Skeletal muscle tissue (tissue), 4 donors: ENCODE results near the gene ERFL. TPM values are rescaled to one million over a fixed set of nuclear protein-coding genes. Genes with fewer than 3 reads are reported as not detected.
"Not testable (repeated sequence)": the region's sequence is repeated elsewhere in the genome, so short reads cannot be mapped to it uniquely, and the experiment has no call there.

Experiments used
- H3K27ac ChIP-seq: one replicate; pipeline ENCODE4 v1.7.0; 2013; ENCODE audit warnings: mild to moderate bottlenecking, low read depth, low read length, inconsistent platforms
- H3K27me3 ChIP-seq, 3 donors: one replicate each; pipeline ENCODE4 v1.7.0; 2013; ENCODE audit warnings: low read length in 3 of 3; ENCODE audit not compliant: control insufficient read depth in 3 of 3, insufficient read depth in 3 of 3
- H3K36me3 ChIP-seq, 3 donors: one replicate each; pipeline ENCODE4 v1.7.0; 2013; ENCODE audit warnings: low read length in 3 of 3; ENCODE audit not compliant: control insufficient read depth in 3 of 3, insufficient read depth in 3 of 3
- H3K4me1 ChIP-seq, 3 donors: one replicate each; pipeline ENCODE4 v1.7.0; 2013; ENCODE audit warnings: low read length in 3 of 3, mild to moderate bottlenecking in 3 of 3; ENCODE audit not compliant: control insufficient read depth in 3 of 3, insufficient read depth in 3 of 3
- H3K4me3 ChIP-seq, 3 donors: one replicate each; pipeline ENCODE4 v1.7.0; 2013; ENCODE audit warnings: low read length in 3 of 3
- H3K9ac ChIP-seq, 3 donors: one replicate each; pipeline ENCODE4 v1.7.0; 2013; ENCODE audit warnings: low read length in 3 of 3, mild to moderate bottlenecking in 3 of 3, moderate library complexity in 2 of 3, low read depth in 1 of 3
- H3K9me3 ChIP-seq, 3 donors: one replicate each; pipeline ENCODE4 v1.7.0; 2013; ENCODE audit warnings: low read length in 3 of 3; ENCODE audit not compliant: control insufficient read depth in 3 of 3
- total RNA-seq: library from RNA; depleted of rRNA; stranded (reverse); fragments of >200 nt; gene quantifications from one replicate; pipeline ENCODE4 v1.2.3, GENCODE V29; 2014
- donor health status: Osteomylitis.

Gene ERFL
- total RNA-seq, 1 donor from 2014 or later: not detected

GRCh38 chr19:41877916-41878905 is 50.0 kb downstream of the ERFL start:
- H3K27me3 ChIP-seq: peaks cover 0 to 7% (median 0%) of the 10 kb centered on the region in 3 donors
- H3K4me1 ChIP-seq: peaks cover 6 to 13% (median 6%) of the 10 kb centered on the region in 3 donors
- no peak overlapping the region for H3K4me3 ChIP-seq
- no peak overlapping the region for H3K27ac ChIP-seq
- no peak overlapping the region for H3K9ac ChIP-seq
- no peaks in the 10 kb centered on the region for H3K36me3 ChIP-seq
- H3K9me3 ChIP-seq: no peaks in the 10 kb centered on the region

- Histone ChIP-seq H3K27ac (no peak within 1 kb of the TSS), H3K4me1 (peaks cover 0 to 7% (median under 1%) of the 10 kb centered on the region in 3 donors)
Observed at GRCh38 chr19:41876847-41877832, 51.1 kb downstream of the ERFL start, which contains the start of gene CD79A. CD79A (plus strand) TSS chr19:41877279; CDS start chr19:41877305, 26 bp downstream.

GRCh38 chr19:41875973-41876372 is 52.3 kb downstream of the ERFL start:
- H3K27ac ChIP-seq, H3K4me1 ChIP-seq, H3K27me3 ChIP-seq, H3K4me3 ChIP-seq, H3K9ac ChIP-seq, H3K9me3 ChIP-seq: not testable (repeated sequence)
- H3K36me3 ChIP-seq: peaks cover 7 to 14% (median 7%) of the 10 kb centered on the region in 3 donors

More at GRCh38 chr19:41876847-41877832, 51.1 kb downstream of the ERFL start, which contains the start of gene CD79A:
- Histone ChIP-seq H3K4me3 (no peak within 1 kb of the TSS), H3K9me3 (no peaks in the 10 kb centered on the region), H3K27me3 (peaks cover 0 to 7% (median 0%) of the 10 kb centered on the region in 3 donors), H3K9ac (no peak within 1 kb of the TSS), H3K36me3 (peaks cover 0 to 2% (median 0%) of the 10 kb centered on the region in 3 donors)

GRCh38 chr19:41872775-41873647 is 55.2 kb downstream of the ERFL start:
- Histone ChIP-seq H3K4me1 (peaks cover 0 to 11% (median 0%) of the 10 kb centered on the region in 3 donors), H3K9me3 (no peaks in the 10 kb centered on the region), H3K36me3 (peaks cover 29 to 35% (median 29%) of the 10 kb centered on the region in 3 donors), H3K27ac (no peak overlapping the region), H3K4me3 (no peak overlapping the region), H3K27me3 (peaks cover 0 to 4% (median 0%) of the 10 kb centered on the region in 3 donors), H3K9ac (no peak overlapping the region)

GRCh38 chr19:41872384-41872774 is 55.9 kb downstream of the ERFL start:
- Histone ChIP-seq H3K4me1 (peaks cover 0 to 12% (median 0%) of the 10 kb centered on the region in 3 donors), H3K4me3 (no peak overlapping the region), H3K27ac (no peak overlapping the region), H3K27me3 (no peaks in the 10 kb centered on the region), H3K9ac (peak overlapping the region in 1 of 3 donors; percentile 3), H3K9me3 (no peaks in the 10 kb centered on the region), H3K36me3 (peaks cover 30 to 38% (median 31%) of the 10 kb centered on the region in 3 donors)

- no peak overlapping the region for H3K27ac ChIP-seq
- H3K36me3 ChIP-seq: peaks cover 30 to 38% (median 31%) of the 10 kb centered on the region in 3 donors
- no peak overlapping the region for H3K9ac ChIP-seq
- no peaks in the 10 kb centered on the region for H3K9me3 ChIP-seq
- H3K4me3 ChIP-seq: no peak overlapping the region
- peaks cover 0 to 10% (median 0%) of the 10 kb centered on the region in 3 donors for H3K4me1 ChIP-seq
- no peaks in the 10 kb centered on the region for H3K27me3 ChIP-seq
Observed at GRCh38 chr19:41871573-41872383, 56.5 kb downstream of the ERFL start.

GRCh38 chr19:41870401-41870873 is 57.8 kb downstream of the ERFL start:
- peaks cover 31 to 43% (median 34%) of the 10 kb centered on the region in 3 donors for H3K36me3 ChIP-seq
- H3K9ac ChIP-seq: no peak overlapping the region
- H3K27ac ChIP-seq: no peak overlapping the region
- H3K4me1 ChIP-seq: peaks cover 0 to 9% (median 2%) of the 10 kb centered on the region in 3 donors
- no peak overlapping the region for H3K4me3 ChIP-seq
- no peaks in the 10 kb centered on the region for H3K9me3 ChIP-seq
- H3K27me3 ChIP-seq: no peaks in the 10 kb centered on the region

- H3K9ac ChIP-seq: no peak overlapping the region
Observed at GRCh38 chr19:41869374-41869955, 58.8 kb downstream of the ERFL start.

More at GRCh38 chr19:41869374-41869955, 58.8 kb downstream of the ERFL start:
- Histone ChIP-seq H3K4me1 (peaks cover 0 to 12% (median 2%) of the 10 kb centered on the region in 3 donors), H3K4me3 (no peak overlapping the region), H3K36me3 (peaks cover 39 to 50% (median 43%) of the 10 kb centered on the region in 3 donors), H3K9me3 (no peaks in the 10 kb centered on the region), H3K27ac (no peak overlapping the region), H3K27me3 (no peaks in the 10 kb centered on the region)
